Astrocyte (in vitro differentiated cells and primary cell): ENCODE data around the gene ENTREP1.

Experiments
- CTCF ChIP-seq: IDR thresholded peaks from 2 replicates; pipeline ENCODE4 v1.5.1; 2011; ENCODE audit warnings: low read depth, mild to moderate bottlenecking, inconsistent platforms, low read length, moderate library complexity; ENCODE audit not compliant: insufficient read depth
- EZH2 ChIP-seq: IDR thresholded peaks from 2 replicates; pipeline ENCODE4 v1.6.1; 2012; ENCODE audit warnings: mild to moderate bottlenecking, low read length, inconsistent platforms; ENCODE audit not compliant: insufficient read depth

- TF ChIP-seq CTCF (no peak), EZH2 (no peak)
Measured at GRCh38 chr9:69370430-69370829, 45.4 kb downstream of the ENTREP1 start.
